Stomach (tissue), 9 donors: Measurements from ENCODE around the gene FMO4. TPM values are rescaled to one million over a fixed set of nuclear protein-coding genes. Genes with fewer than 3 reads are reported as not detected.
A peak's percentile ranks its signal among the peaks of the same experiment; 100 is the strongest.
"Not testable (repeated sequence)": the region's sequence is repeated elsewhere in the genome, so short reads cannot be mapped to it uniquely, and the experiment has no call there.

ENCODE experiments used
- DNase-seq, 2 donors: peaks; one replicate each; pipeline versions ENCODE4 v3.0.0 to v3.0.0-alpha.2; 2013 to 2019
- H3K27ac ChIP-seq, 5 donors: fragments of 200-600 bp in 4 of 5; sonication (generic) in 4 of 5; one replicate each; pipeline ENCODE4 v1.5.1; 2013 to 2019; ENCODE audit warnings: mild to moderate bottlenecking in 1 of 5, moderate library complexity in 1 of 5
- H3K27me3 ChIP-seq, 3 donors: fragments of 200-600 bp; sonication (generic); one replicate each; pipeline ENCODE4 v1.5.1; 2017 to 2019; ENCODE audit warnings: mixed run types in 1 of 3
- H3K36me3 ChIP-seq, 4 donors: fragments of 200-600 bp; sonication (generic); 1 replicate in 3 of 4; 2 replicates in 1 of 4; pipeline ENCODE4 v1.5.1; 2016 to 2019
- H3K4me1 ChIP-seq, 4 donors: fragments of 200-600 bp; sonication (generic); one replicate each; pipeline ENCODE4 v1.5.1; 2016 to 2019
- H3K4me3 ChIP-seq, 4 donors: fragments of 200-600 bp; sonication (generic) in 3 of 4; one replicate each; pipeline ENCODE4 v1.5.1; 2016 to 2019; ENCODE audit warnings: mild to moderate bottlenecking in 1 of 4
- H3K9me3 ChIP-seq, 4 donors: fragments of 200-600 bp; sonication (generic); one replicate each; pipeline ENCODE4 v1.5.1; 2016 to 2019
- CTCF ChIP-seq, 7 experiments: fragments of 450-650 bp in 4 of 7; fragments of 200-600 bp in 3 of 7; sonication (generic) in 3 of 7; IDR thresholded peaks; one replicate each; pipeline ENCODE4 v1.5.1; 2016 to 2019; ENCODE audit warnings: antibody characterized with exemption in 7 of 7, control low read depth in 2 of 7, mild to moderate bottlenecking in 1 of 7
- EP300 ChIP-seq: sonication (generic); formaldehyde crosslinking; IDR thresholded peaks from one replicate; pipeline ENCODE4 v1.6.1; 2017; ENCODE audit warnings: antibody characterized with exemption
- POLR2A ChIP-seq, 4 donors: fragments of 450-650 bp; IDR thresholded peaks; one replicate each; pipeline ENCODE4 v1.6.1; 2016; ENCODE audit warnings: antibody characterized with exemption in 4 of 4, control low read depth in 2 of 4, mild to moderate bottlenecking in 1 of 4, moderate library complexity in 1 of 4
- POLR2AphosphoS5 ChIP-seq, 3 donors: sonication (generic); formaldehyde crosslinking; IDR thresholded peaks; one replicate each; pipeline ENCODE4 v1.6.1; 2016; ENCODE audit warnings: antibody characterized with exemption in 3 of 3
- WGBS, 5 donors: extraction: QIAGEN DNeasy Blood & Tissue Kit in 3 of 5; methylation state at CpG; one replicate each; pipeline versions ENCODE4 v1.1.5 to v1.1.7; 2013 to 2018; 5-methylcytosine and 5-hydroxymethylcytosine counted together
- intact Hi-C: fragments of 100-400 bp; cut with DNase I; formaldehyde crosslinking; loops from one replicate; pipeline ENCODE4 v1.15.1; 2023; ENCODE audit warnings: low total_unique reads
- polyA plus RNA-seq, 3 donors: library from polyadenylated mRNA; stranded (reverse); fragments of 200-250 nt; gene quantifications; one replicate each; pipeline ENCODE4 v1.2.3, GENCODE V29; 2013
- total RNA-seq, 5 donors: library from RNA; depleted of rRNA; stranded (reverse); fragments of >200 nt; gene quantifications; one replicate each; pipeline versions ENCODE4 v1.1.0 to v1.2.3, GENCODE V29; 2014 to 2016
- donor health status: healthy with polysubstance abuse.
- donor health status: Bipolar disorder and iron deficiency.
- donor health status: healthy.

The FMO4 gene
- total and polyA plus RNA-seq, 8 donors, result 0.89 to 12.2 (median 3.8) TPM; not detected in 1

- peaks cover 0 to 22% (median 4%) of the 10 kb centered on the region in 4 donors for H3K36me3 ChIP-seq
- intact Hi-C loops, result no loop called here
- 87 to 100% (median 95%) methylated on average over 1 of the region's 1 CpG for WGBS, 5 donors
- H3K9me3 ChIP-seq, result no peaks in the 10 kb centered on the region
- H3K4me1 ChIP-seq, result no peaks in the 10 kb centered on the region
- no peaks in the 10 kb centered on the region for H3K27me3 ChIP-seq
- no peak overlapping the region for H3K27ac ChIP-seq
- no peak overlapping the region for H3K4me3 ChIP-seq
- no peak for TF ChIP-seq EP300
- no peak for TF ChIP-seq POLR2A (IDR thresholded peaks at IDR 0.05)
- TF ChIP-seq POLR2AphosphoS5 (IDR thresholded peaks at IDR 0.05), result no peak
- no peak for TF ChIP-seq CTCF (IDR thresholded peaks at IDR 0.05)
- no peak for DNase-seq
Observed at GRCh38 chr1:171334024-171334640, 20.1 kb downstream of the FMO4 start.

DNA sequence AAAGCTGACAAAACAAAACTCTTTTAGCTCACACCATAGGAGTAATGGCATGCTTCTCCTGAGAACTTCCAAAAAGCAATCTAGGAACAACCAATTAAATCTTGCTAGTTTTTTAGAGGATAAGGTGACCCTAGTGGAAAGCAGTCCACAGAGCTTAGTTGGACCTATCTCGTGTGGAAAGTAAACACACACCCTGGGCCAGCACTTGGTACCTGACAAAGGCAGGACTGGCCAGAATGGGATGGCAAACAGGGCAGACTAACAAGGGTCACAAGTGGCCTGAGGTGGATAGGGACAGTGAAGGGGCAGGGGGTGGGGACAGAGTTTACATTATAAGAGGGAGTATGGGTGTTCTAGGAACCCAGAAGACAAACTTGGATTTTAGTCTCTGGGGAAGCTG, 22.0 kb downstream of the FMO4 start:
- intact Hi-C loops, result no loop called here
- TF ChIP-seq POLR2AphosphoS5 (IDR thresholded peaks at IDR 0.05), result no peak
- TF ChIP-seq EP300, result no peak
- TF ChIP-seq CTCF (IDR thresholded peaks at IDR 0.05), result no peak
- TF ChIP-seq POLR2A (IDR thresholded peaks at IDR 0.05), result no peak

GRCh38 chr1:171339345-171339744, 25.4 kb downstream of the FMO4 start:
- H3K4me1 ChIP-seq, DNase-seq, intact Hi-C loops, H3K27ac ChIP-seq, H3K4me3 ChIP-seq, H3K9me3 ChIP-seq, H3K27me3 ChIP-seq: not testable (repeated sequence)
- H3K36me3 ChIP-seq, result peaks cover 0 to 15% (median 3%) of the 10 kb centered on the region in 4 donors
- WGBS, 5 donors, result 81 to 90% (median 87%) methylated on average over 6 of the region's 6 CpGs

More for the DNA sequence above, 22.0 kb downstream of the FMO4 start:
- no peak for DNase-seq
- Histone ChIP-seq H3K36me3 (peaks cover 0 to 17% (median 3%) of the 10 kb centered on the region in 4 donors), H3K4me1 (no peaks in the 10 kb centered on the region), H3K9me3 (no peaks in the 10 kb centered on the region), H3K27me3 (no peaks in the 10 kb centered on the region), H3K4me3 (no peak overlapping the region), H3K27ac (no peak overlapping the region)
- 6 to 32% (median 24%) methylated on average over 1 of the region's 1 CpG for WGBS, 5 donors

DNA sequence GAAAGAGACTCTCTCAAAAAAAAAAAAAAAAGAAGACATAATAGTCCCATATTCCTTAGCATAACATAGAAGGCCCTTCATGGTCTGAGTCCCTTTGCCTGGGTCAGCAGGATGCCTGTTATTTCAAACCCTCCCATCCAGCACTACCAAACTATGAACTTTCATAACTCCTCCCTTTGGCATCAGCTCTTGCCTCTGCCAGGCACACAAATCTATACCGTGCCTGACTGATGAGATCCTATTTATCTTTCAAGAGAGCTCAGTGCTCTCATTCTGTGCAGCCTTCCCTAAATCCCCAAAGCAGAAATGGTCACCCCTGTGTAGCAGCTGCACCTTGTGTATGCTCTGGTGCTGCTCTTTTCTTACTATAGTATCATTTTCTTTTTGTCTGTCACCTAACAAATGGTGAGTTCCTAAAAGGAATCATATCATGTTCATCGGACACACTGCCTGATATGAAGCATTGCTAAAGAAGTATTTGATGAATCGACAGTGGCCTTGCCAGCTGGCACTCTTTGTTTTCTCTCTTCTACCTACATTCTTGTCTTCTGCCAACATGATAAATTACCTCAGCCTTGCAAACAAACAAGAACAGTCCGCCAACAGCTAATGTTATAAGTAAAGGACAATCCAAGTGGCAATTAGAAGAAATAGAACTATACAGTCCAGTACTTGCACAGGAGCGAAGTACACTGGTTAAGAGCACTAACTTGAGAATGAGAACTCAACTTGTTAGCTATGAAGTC, 29.9 kb downstream of the FMO4 start:
- intact Hi-C loops, result no loop called here
- Histone ChIP-seq H3K27me3 (no peaks in the 10 kb centered on the region), H3K4me1 (no peaks in the 10 kb centered on the region), H3K36me3 (no peaks in the 10 kb centered on the region), H3K27ac (no peak overlapping the region), H3K9me3 (no peaks in the 10 kb centered on the region), H3K4me3 (no peak overlapping the region)
- no peak for DNase-seq
- WGBS, 5 donors, result 49 to 68% (median 56%) methylated on average over 5 of the region's 5 CpGs
- no peak for TF ChIP-seq CTCF (IDR thresholded peaks at IDR 0.05)
- no peak for TF ChIP-seq POLR2AphosphoS5 (IDR thresholded peaks at IDR 0.05)
- TF ChIP-seq EP300, result no peak
- no peak for TF ChIP-seq POLR2A (IDR thresholded peaks at IDR 0.05)

GRCh38 chr1:171344473-171344820, 30.5 kb downstream of the FMO4 start:
- Histone ChIP-seq H3K27me3 (no peaks in the 10 kb centered on the region), H3K27ac (no peak overlapping the region), H3K4me1 (no peaks in the 10 kb centered on the region), H3K4me3 (no peak overlapping the region), H3K9me3 (no peaks in the 10 kb centered on the region), H3K36me3 (no peaks in the 10 kb centered on the region)
- intact Hi-C loops, result no loop called here
- TF ChIP-seq CTCF (IDR thresholded peaks at IDR 0.05) (no peak), POLR2A (IDR thresholded peaks at IDR 0.05) (no peak), POLR2AphosphoS5 (IDR thresholded peaks at IDR 0.05) (no peak)
- peak in 1 of 2 donors; percentile 18 for DNase-seq
- 70 to 79% (median 72%) methylated on average over 6 of the region's 6 CpGs for WGBS, 5 donors
